Common myeloid progenitor, CD34-positive (primary cell): ENCODE measurements around the gene S100A11. TPM values are rescaled to one million over a fixed set of nuclear protein-coding genes. Genes with fewer than 3 reads are reported as not detected.
"Not testable (repeated sequence)": the region's sequence is repeated elsewhere in the genome, so short reads cannot be mapped to it uniquely, and the experiment has no call there.

Experiments
- CTCF ChIA-PET: fragments of 350-600 bp; sonication (Branson Sonifier 250); formaldehyde crosslinking; loops from one replicate; lab custom pipeline; 2021; ENCODE audit warnings: antibody characterized with exemption; lab: Charles Lee
- POLR2A ChIA-PET: fragments of 350-600 bp; sonication (Branson Sonifier 250); formaldehyde crosslinking; loops from one replicate; lab custom pipeline; 2021; ENCODE audit warnings: antibody characterized with exemption; lab: Charles Lee
- DNase-seq, 3 donors: peaks; one replicate each; pipeline versions ENCODE4 v3.0.0 to v3.0.0-alpha.2; 2013
- H3K27ac ChIP-seq, 2 experiments: 1 replicate in 1 of 2; 2 replicates in 1 of 2; pipeline ENCODE4 v1.7.0; 2013; ENCODE audit warnings: inconsistent platforms in 2 of 2, low read length in 2 of 2, mild to moderate bottlenecking in 2 of 2, low read depth in 1 of 2, moderate library complexity in 1 of 2; ENCODE audit not compliant: severe bottlenecking in 2 of 2, insufficient read depth in 1 of 2, poor library complexity in 1 of 2
- H3K27me3 ChIP-seq, 5 experiments: replicated peaks in 2 of 5; 1 replicate in 3 of 5; 2 replicates in 2 of 5; pipeline versions ENCODE4 v1.6.1 to v1.7.0; 2013; ENCODE audit warnings: low read length in 4 of 5, mild to moderate bottlenecking in 2 of 5, moderate library complexity in 2 of 5, inconsistent platforms in 1 of 5; ENCODE audit not compliant: insufficient read depth in 5 of 5, control insufficient read depth in 4 of 5
- H3K36me3 ChIP-seq, 4 experiments: 1 replicate in 2 of 4; 2 replicates in 2 of 4; pipeline versions ENCODE4 v1.6.1 to v1.7.0; 2013; ENCODE audit warnings: low read length in 3 of 4, control low read depth in 1 of 4, mild to moderate bottlenecking in 1 of 4; ENCODE audit not compliant: control insufficient read depth in 4 of 4, insufficient read depth in 4 of 4
- H3K4me1 ChIP-seq, 4 experiments: 1 replicate in 3 of 4; 2 replicates in 1 of 4; pipeline versions ENCODE4 v1.6.1 to v1.7.1; 2013; ENCODE audit warnings: low read length in 3 of 4, mild to moderate bottlenecking in 3 of 4, control low read depth in 1 of 4, inconsistent platforms in 1 of 4, moderate library complexity in 1 of 4; ENCODE audit not compliant: control insufficient read depth in 4 of 4, insufficient read depth in 4 of 4; ENCODE audit errors: control extremely low read depth in 1 of 4
- H3K4me3 ChIP-seq, 7 experiments: 1 replicate in 4 of 7; 2 replicates in 3 of 7; pipeline versions ENCODE4 v1.5.1 to v1.7.0; 2013; ENCODE audit warnings: mild to moderate bottlenecking in 7 of 7, low read length in 6 of 7, moderate library complexity in 6 of 7, inconsistent platforms in 2 of 7, low read depth in 2 of 7, control low read depth in 1 of 7; ENCODE audit not compliant: insufficient read depth in 4 of 7, control insufficient read depth in 1 of 7; ENCODE audit errors: extremely low read depth in 1 of 7
- H3K9me3 ChIP-seq, 5 experiments: 1 replicate in 4 of 5; 2 replicates in 1 of 5; pipeline versions ENCODE4 v1.6.1 to v1.7.1; 2013; ENCODE audit warnings: low read length in 4 of 5, mild to moderate bottlenecking in 2 of 5, inconsistent platforms in 1 of 5, low read depth in 1 of 5, moderate library complexity in 1 of 5; ENCODE audit not compliant: control insufficient read depth in 4 of 5, insufficient read depth in 2 of 5; ENCODE audit errors: control extremely low read depth in 1 of 5
- WGBS: methylation state at CpG from one replicate; pipeline ENCODE4 v1.1.5; 2013; ENCODE audit not compliant: insufficient coverage; 5-methylcytosine and 5-hydroxymethylcytosine counted together
- polyA plus RNA-seq: library from polyadenylated mRNA; unstranded; fragments of 120-200 nt; gene quantifications from one replicate; pipeline ENCODE4 v1.2.1, GENCODE V29; 2013

The S100A11 gene
- polyA plus RNA-seq, result 63.0 TPM

- Histone ChIP-seq H3K27ac (peak within 1 kb of the TSS; percentile 1 to 80), H3K4me1 (peaks cover 29 to 52% (median 42%) of the 10 kb centered on the region in 4 experiments), H3K27me3 (peaks cover 0 to under 1% (median 0%) of the 10 kb centered on the region in 5 experiments), H3K36me3 (peaks cover 2 to 24% (median 11%) of the 10 kb centered on the region in 4 experiments), H3K9me3 (no peaks in the 10 kb centered on the region), H3K4me3 (peak within 1 kb of the TSS; percentile 62 to 92 (median 80))
- ChIA-PET POLR2A (interaction anchor here (1.8 kb wide), 1 partner anchor 11 kb away, joined by 21 read pairs; no protein-coding TSS in a partner anchor), CTCF (interaction anchor here (1.2 to 5.3 kb wide), 4 partner anchors 11 to 36 kb away, joined by 4 to 57 read pairs (median 5); no protein-coding TSS in a partner anchor)
- peak; percentile 64 to 80 (median 71) for DNase-seq
- 0% methylated on average over 44 of the region's 53 CpGs for WGBS
Measured at GRCh38 chr1:152036267-152037216, at the start of gene S100A11. TSS of gene S100A11 (minus strand) at chr1:152037004. CDS start at chr1:152036915, 89 bp downstream.

GRCh38 chr1:152084853-152085252, 48.0 kb upstream of the S100A11 start:
- H3K27ac ChIP-seq, result no peak overlapping the region
- no peaks in the 10 kb centered on the region for H3K36me3 ChIP-seq
- H3K4me1 ChIP-seq, result peaks cover 0 to 5% (median 0%) of the 10 kb centered on the region in 4 experiments
- 25% methylated on average over 1 of the region's 1 CpG for WGBS
- ChIA-PET CTCF (no interaction called here), POLR2A (no interaction called here)
- no peaks in the 10 kb centered on the region for H3K9me3 ChIP-seq
- H3K27me3 ChIP-seq, result peaks cover 0 to 13% (median 3%) of the 10 kb centered on the region in 5 experiments
- no peak overlapping the region for H3K4me3 ChIP-seq
- DNase-seq, result peak; percentile 32 to 84 (median 75)

- H3K4me1 ChIP-seq, H3K9me3 ChIP-seq, H3K4me3 ChIP-seq, H3K27ac ChIP-seq, H3K36me3 ChIP-seq, CTCF ChIA-PET, DNase-seq, POLR2A ChIA-PET: not testable (repeated sequence)
- peaks cover 0 to 12% (median 2%) of the 10 kb centered on the region in 5 experiments for H3K27me3 ChIP-seq
- WGBS, result 100% methylated on average over 4 of the region's 17 CpGs
Measured at GRCh38 chr1:152081026-152081425, 44.2 kb upstream of the S100A11 start.

- H3K4me1 ChIP-seq, CTCF ChIA-PET, H3K4me3 ChIP-seq, H3K9me3 ChIP-seq, H3K27me3 ChIP-seq, DNase-seq, H3K36me3 ChIP-seq, H3K27ac ChIP-seq, POLR2A ChIA-PET: not testable (repeated sequence)
- 94% methylated on average over 9 of the region's 17 CpGs for WGBS
Measured at GRCh38 chr1:152080494-152080893, 43.7 kb upstream of the S100A11 start.

GRCh38 chr1:152078831-152079441, 42.1 kb upstream of the S100A11 start:
- 94% methylated on average over 21 of the region's 24 CpGs for WGBS
- no peak overlapping the region for H3K27ac ChIP-seq
- no peaks in the 10 kb centered on the region for H3K9me3 ChIP-seq
- peaks cover 0 to 9% (median 3%) of the 10 kb centered on the region in 5 experiments for H3K27me3 ChIP-seq
- CTCF ChIA-PET, result no interaction called here
- H3K36me3 ChIP-seq, result no peaks in the 10 kb centered on the region
- no peaks in the 10 kb centered on the region for H3K4me1 ChIP-seq
- no peak for DNase-seq
- POLR2A ChIA-PET, result no interaction called here
- H3K4me3 ChIP-seq, result no peak overlapping the region

GRCh38 chr1:152072311-152072710, 35.5 kb upstream of the S100A11 start:
- Histone ChIP-seq H3K4me1 (no peaks in the 10 kb centered on the region), H3K4me3 (no peak overlapping the region), H3K27ac (no peak overlapping the region), H3K36me3 (no peaks in the 10 kb centered on the region), H3K9me3 (no peaks in the 10 kb centered on the region), H3K27me3 (peaks cover under 1 to 27% (median 10%) of the 10 kb centered on the region in 5 experiments)
- DNase-seq, result no peak
- 94% methylated on average over 2 of the region's 3 CpGs for WGBS
- POLR2A ChIA-PET, result no interaction called here
- CTCF ChIA-PET, result no interaction called here
